Sciatic nerve (tissue), 2 donors: Measurements from ENCODE around the gene SEC62. TPM values are rescaled to one million over a fixed set of nuclear protein-coding genes. Genes with fewer than 3 reads are reported as not detected.

ENCODE experiments used
- ATAC-seq: fragments of 200-7000 bp; cut with Tn5 transposase; one replicate; pipeline ENCODE4 v1.9.1; 2020; ENCODE audit warnings: mild to moderate bottlenecking, moderate library complexity
- DNase-seq: peaks from one replicate; pipeline ENCODE4 v3.0.0-alpha.2; 2020; ENCODE audit warnings: low spot score
- intact Hi-C: fragments of 100-400 bp; cut with DNase I; formaldehyde crosslinking; loops from one replicate; pipeline ENCODE4 v1.14.2; 2022
- total RNA-seq: library from RNA; stranded (reverse); fragmentation: NEBNext Ultra II Directional; extraction: Animal tissue kit (Norgen Biotek cat#: 25700); gene quantifications from one replicate; pipeline ENCODE4 v1.2.1, GENCODE V29; 2021
- donor health status: DM: no; HTN: no; CAD: no.
- donor health status: DM: no; HTN: no; CAD: no.

The SEC62 gene
- total RNA-seq, 1 donor from 2014 or later, result 232 TPM

DNA sequence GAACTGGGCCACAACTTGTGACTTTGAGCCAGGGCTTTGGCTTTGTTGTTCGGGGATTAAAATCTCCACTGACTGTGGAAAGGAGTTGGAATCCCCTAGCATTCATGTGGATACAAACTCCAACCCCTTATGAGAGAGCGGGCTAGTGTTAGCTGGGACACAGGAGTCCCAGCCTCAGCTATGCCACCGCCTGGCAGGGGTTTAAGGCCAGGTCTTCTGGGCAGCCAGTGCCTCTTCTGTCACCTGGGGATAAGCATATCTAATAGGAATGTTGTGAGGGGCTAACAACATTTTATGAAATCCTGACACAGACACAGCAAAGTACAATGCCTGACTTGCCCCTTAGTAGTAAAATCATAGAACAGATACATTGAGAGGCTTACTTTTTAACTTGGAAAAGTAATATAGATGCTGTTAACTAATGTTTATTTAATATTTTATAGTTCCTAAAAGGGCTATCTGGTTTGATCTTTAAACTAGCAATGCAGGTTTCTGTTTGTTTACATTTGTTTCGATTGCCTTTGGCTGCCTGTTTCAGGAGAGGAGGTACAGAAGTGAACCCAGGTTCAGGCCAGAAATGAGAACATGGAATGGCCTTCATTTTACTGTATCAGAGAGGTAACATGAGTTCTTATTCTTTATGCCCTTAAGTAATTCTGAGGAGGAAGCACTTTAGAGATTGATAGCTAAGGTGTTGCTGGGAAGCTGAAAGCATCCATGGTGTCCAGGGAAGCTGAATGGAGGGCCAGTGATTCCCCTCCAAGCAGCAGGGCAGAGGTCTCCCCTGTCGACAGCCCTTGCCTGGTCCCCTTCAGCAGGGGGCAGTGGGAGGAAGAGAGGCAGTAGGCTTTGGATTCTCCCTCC is 79.9 kb downstream of the SEC62 start:
- ATAC-seq (no peak), DNase-seq (no peak)
- intact Hi-C loops, result no loop called here

DNA sequence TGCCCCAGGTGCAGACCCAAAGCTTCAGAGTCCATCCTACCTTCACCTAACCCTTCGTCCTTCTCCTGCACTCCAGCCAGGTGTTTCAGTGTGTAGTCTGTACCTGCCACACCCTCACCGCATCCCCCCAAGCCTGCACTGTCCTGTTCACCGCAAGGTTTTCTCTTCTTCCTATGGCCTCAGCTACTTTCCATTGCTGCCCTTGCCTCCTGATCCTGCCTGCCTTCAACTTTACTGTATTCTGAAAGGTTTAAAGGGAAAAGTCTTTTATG is 80.5 kb downstream of the SEC62 start:
- ATAC-seq (no peak), DNase-seq (no peak)
- intact Hi-C loops, result no loop called here

Other genes with a start within 250 kb of the SEC62 start
- gene TERC, start 201.7 kb upstream of the SEC62 start, total RNA-seq, result 6.3 TPM
- 2.3 TPM for gene ACTRT3, start 197.2 kb upstream of the SEC62 start, total RNA-seq
- 19.9 TPM for gene MYNN, start 193.4 kb upstream of the SEC62 start, total RNA-seq
- not detected for gene LRRIQ4, start 153.9 kb upstream of the SEC62 start, total RNA-seq
- gene LRRC34, start 153.9 kb upstream of the SEC62 start, total RNA-seq, result 4.7 TPM
- not detected for gene LRRC31, start 96.9 kb upstream of the SEC62 start, total RNA-seq
- not detected for gene SAMD7, start 55.2 kb upstream of the SEC62 start, total RNA-seq
- 5.4 TPM for gene GPR160, start 71.2 kb downstream of the SEC62 start, total RNA-seq
- gene PHC3, start 214.9 kb downstream of the SEC62 start, total RNA-seq, result 142 TPM